AG10803 (cell line): ENCODE data around the gene TBC1D16.
A peak's percentile ranks its signal among the peaks of the same experiment; 100 is the strongest.

ENCODE experiments used
- DNase-seq: peaks from one replicate; pipeline ENCODE4 v3.0.0; 2010; ENCODE audit warnings: low read depth
- H3K4me3 ChIP-seq: 2 replicates; pipeline ENCODE4 v1.5.1; 2011; ENCODE audit warnings: mild to moderate bottlenecking, low read length, control low read depth
- TF ChIP-seq, protein P1 (sequence below): conservative IDR thresholded peaks from 2 replicates; pipeline ENCODE4 v1.5.1; 2011; ENCODE audit warnings: mild to moderate bottlenecking, low read length, control low read depth, inconsistent platforms

TBC1D16 gene

GRCh38 chr17:79993390-79994227 is 42.1 kb downstream of the TBC1D16 start:
- DNase-seq: peak; percentile 90
- TF ChIP-seq, protein P1, sequence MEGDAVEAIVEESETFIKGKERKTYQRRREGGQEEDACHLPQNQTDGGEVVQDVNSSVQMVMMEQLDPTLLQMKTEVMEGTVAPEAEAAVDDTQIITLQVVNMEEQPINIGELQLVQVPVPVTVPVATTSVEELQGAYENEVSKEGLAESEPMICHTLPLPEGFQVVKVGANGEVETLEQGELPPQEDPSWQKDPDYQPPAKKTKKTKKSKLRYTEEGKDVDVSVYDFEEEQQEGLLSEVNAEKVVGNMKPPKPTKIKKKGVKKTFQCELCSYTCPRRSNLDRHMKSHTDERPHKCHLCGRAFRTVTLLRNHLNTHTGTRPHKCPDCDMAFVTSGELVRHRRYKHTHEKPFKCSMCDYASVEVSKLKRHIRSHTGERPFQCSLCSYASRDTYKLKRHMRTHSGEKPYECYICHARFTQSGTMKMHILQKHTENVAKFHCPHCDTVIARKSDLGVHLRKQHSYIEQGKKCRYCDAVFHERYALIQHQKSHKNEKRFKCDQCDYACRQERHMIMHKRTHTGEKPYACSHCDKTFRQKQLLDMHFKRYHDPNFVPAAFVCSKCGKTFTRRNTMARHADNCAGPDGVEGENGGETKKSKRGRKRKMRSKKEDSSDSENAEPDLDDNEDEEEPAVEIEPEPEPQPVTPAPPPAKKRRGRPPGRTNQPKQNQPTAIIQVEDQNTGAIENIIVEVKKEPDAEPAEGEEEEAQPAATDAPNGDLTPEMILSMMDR: no peak
- H3K4me3 ChIP-seq: no peak overlapping the region

DNA sequence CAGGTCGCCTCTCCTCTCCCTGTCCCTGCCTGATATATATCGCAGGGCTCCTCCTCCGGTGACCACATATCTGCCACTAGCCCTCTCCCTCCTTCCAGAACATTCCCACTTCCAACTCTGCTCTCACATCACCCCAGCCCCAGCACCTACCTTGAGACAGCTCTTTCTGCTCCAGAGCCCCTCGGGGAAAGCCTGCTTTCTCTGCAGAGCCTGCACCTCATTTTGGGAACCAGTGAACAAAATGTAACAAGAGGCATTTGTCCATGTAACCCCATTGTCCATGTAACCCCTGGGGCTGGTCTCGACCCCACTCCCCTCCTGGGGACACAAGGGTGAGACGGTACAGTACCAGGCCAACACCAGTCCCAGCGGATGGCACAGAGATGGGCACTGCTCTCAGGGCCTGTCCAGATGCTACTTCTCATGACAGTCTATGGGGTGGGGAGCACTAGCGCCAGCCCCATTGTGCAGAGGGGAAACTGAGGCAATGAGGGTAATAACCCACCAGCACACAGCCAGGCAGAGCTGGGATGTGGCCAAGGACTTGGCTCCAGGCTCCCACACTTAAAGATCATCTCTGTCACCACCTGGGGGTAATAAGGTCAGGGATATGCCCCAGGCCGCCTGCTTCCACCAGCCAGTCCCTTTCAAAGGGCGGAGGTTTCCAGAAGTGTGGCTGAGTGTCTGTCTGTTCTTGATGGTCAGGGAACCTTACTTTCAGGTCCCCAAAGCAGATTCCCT is 42.9 kb downstream of the TBC1D16 start:
- DNase-seq: no peak
- TF ChIP-seq, protein P1: no peak
- H3K4me3 ChIP-seq: no peak overlapping the region

DNA sequence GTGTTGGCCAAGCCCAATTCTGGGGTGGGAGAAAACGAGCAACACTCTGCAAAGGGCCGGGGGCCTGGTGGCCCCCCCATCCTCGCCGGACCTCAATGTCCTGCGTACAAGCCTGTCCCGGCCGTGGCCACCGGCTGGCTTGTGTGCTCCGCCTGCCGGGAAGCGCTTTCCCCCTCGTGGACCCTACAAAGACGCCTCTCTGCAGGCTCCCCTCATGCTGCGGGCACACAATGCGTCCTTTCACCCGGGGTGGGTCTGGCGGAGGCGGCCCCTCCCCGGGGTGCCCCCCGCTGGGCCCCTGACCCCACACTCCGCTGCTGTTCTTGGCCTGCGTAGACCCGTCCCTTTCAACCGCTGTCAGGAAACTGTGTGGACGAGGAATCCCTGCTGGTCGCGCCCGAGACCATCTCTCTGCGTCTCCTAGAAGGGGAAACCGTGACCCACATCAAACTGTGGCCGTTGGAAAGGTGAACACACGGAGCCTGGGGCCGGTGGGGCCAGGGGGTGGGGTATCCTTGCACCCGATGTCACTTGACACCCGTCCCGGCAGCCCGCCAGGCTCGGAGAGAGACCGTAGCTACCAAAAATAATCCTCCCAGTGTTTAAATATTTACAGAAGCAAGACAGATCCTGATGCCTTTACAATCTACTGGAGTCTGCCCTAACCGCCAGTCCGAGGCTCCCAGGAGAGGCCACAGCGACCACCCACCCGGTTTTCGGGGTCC is 43.6 kb downstream of the TBC1D16 start:
- H3K4me3 ChIP-seq: peak overlapping the region; percentile 49
- TF ChIP-seq, protein P1: no peak
- DNase-seq: no peak

DNA sequence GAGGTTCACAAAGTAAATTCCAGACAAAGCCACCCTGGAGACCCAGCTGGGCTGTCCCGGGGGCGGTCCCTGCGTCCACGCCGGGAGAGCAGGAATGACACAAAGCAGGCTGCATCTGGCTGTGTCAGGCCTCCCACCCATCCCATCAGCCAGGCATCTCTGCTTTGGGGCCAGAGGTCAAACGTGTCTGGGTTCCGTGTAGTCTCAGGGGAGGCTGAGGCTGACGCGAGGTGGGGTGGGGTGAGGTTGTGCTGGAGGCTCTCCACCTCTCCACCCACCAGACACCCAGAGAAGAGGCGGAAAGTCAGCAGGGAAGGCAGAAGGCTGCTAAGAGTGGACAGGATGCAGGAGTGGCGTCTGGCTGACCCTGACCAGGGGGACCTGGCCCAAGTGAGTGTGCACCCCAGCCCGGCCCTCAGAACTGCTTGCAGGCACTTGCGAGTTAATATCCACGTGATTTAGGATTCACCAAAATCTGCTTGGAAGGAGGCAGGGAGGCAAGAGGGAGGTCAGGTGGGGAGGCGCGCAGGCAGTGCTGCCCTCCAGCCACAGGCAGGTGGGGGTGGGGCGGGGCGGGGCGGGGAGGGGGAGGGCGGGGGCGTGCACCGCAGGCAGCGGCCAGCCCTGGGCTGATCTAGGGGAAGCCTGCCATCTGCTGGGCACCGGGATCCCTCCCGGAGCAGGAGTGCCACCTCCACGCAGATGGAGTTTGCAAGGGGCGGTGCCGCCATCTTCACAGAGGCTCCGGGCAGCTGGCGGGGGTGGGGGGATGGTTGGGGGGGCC is 44.3 kb downstream of the TBC1D16 start:
- H3K4me3 ChIP-seq: peak overlapping the region; percentile 49
- TF ChIP-seq, protein P1: peak; percentile 61

GRCh38 chr17:79990704-79991103 is 45.0 kb downstream of the TBC1D16 start:
- H3K4me3 ChIP-seq: no peak overlapping the region
- TF ChIP-seq, protein P1: no peak
- DNase-seq: no peak

More for the DNA sequence above, 44.3 kb downstream of the TBC1D16 start:
- peak; percentile 72 for DNase-seq

DNA sequence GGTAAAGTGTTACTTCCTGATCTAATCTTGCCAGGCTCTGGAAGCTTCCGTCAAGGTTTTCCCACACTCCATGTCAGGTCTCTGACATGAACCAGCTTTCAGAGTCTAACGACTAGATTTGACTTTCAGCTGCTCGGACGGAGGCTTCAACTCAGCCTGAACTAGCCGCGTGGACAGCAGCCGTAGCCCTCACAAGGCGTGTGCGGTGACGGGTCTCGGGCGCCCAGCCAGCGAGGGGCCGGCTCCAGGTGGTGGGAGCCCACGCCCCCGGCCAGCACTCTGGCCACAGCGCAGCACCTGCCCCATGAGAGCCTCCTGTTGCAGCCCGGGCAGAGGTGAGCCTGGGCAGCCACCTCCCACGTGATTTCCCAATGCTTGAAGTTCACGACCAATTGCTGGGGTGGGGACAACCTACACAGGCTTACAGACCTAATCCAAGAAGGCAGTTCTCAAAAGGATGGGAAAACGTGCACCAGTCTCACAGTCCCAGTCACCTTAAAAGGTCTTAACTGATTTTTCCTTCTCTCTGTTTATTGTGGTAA is 45.5 kb downstream of the TBC1D16 start:
- TF ChIP-seq, protein P1: no peak
- no peak for DNase-seq

More for the DNA sequence above, 45.5 kb downstream of the TBC1D16 start:
- H3K4me3 ChIP-seq: no peak overlapping the region
